Measurements from ENCODE around the gene DCUN1D5.

Gene DCUN1D5

DNA sequence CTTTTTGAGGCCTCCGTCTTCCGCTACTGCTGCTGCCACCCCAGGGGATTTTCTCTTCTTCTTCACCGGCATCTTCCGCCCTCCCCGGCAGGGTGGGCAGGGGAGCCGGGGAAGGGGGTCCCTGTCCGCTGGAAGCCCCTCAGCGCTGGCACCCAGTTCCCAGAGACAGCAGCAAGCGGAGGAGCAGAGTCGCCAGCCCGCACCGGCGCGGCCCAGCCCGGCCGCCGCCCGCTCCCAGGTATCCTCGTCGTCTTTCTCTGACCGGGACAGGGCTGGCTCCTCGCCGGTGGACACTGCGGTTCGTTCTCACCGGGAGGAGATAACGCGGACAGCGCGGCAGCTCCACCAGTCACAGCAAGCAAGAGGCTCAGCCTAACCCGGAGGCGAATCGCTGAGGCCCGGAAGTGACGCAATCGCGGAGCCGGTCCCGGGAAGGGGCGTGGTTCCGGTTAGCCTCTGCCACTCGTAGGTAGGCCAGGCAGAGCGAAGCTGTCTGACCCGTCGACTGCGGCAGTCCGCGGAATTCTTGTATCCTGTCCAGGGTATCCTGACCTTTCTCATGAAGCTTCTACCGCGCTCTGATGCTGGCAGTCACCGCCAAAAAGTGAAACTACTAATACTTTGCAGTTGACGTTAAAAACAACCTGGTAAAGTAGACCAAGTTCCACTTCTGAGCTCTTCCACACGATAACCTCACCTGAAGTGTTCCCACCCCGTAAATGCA, at the start of gene DCUN1D5:
Gene DCUN1D5, minus strand, starts transcription at position 360 of the 724 bp plus-strand sequence. Its CDS starts 288 bp downstream, at position 72.
- no peak for FAIRE-seq

- no peak for FAIRE-seq
These were observed 33.5 kb upstream of the DCUN1D5 start for GRCh38 chr11:103125462-103125861.

DNA sequence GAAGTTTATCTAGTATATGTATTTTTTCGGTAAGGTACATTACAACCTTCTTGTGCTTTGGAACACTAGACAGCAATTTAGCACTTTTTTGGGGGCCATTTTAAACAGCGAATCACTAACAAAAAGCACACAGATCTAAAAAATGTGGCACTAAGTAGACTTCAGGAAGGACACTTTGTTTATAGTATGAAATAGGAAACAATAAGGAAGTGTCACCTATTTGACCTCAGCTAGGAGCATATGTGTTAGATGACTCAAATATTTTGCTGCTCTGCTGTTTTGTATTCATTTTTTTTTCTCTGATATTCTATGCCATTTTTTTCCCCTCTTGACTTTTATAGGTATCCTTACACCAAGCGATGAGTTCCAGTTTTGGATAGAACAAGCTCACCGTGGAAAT, 22.9 kb upstream of the DCUN1D5 start:
- no peak for FAIRE-seq

GRCh38 chr11:103112364-103112763, 20.4 kb upstream of the DCUN1D5 start:
- FAIRE-seq = no peak

- FAIRE-seq = no peak
These were observed 19.4 kb upstream of the DCUN1D5 start for GRCh38 chr11:103111400-103111799.

GRCh38 chr11:103110391-103110790, 18.4 kb upstream of the DCUN1D5 start:
- no peak for FAIRE-seq

- no peak for FAIRE-seq
These were observed 17.9 kb upstream of the DCUN1D5 start for GRCh38 chr11:103109818-103110388.

DNA sequence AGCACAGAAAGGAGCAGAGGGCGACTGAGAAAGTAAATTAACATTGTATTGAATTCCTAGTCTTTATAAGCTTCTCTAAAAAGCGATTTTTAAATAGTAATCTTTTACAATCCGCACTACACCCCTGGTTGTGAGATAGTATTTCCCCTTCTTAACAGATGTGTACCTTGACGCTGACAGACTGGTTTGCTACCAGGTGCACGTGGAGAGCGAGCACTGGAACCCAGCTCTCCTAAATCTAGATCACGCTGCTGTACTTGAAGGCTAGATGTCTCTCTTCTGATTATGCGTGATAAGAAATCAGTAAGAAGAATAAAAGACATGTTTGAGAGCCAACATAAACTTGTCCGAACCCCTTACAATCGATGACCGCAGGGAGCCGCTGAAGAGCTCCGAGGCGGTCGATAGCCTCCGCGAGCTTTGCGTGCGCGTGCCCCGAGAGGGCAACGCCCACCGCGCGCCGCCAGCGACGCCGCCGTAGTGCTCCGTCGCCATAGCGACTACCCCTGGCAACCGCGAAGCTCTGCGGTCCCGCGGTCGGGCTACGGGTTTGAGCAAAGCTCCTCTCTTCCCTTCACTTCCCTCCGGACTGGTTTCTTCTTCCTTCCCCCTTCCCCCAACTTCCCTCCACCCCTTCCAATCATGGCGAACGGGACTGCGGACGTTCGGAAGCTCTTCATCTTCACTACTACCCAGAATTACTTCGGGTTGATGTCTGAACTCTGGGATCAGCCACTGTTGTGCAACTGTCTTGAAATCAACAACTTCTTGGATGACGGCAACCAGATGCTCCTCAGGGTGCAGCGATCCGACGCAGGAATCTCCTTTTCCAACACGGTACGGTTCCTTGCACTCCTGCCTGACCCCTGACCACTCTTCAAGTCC, 17.2 kb upstream of the DCUN1D5 start, which contains the start of gene DYNC2H1:
Gene DYNC2H1, plus strand, starts transcription at position 494 of the 885 bp plus-strand sequence. Its CDS starts 149 bp downstream, at position 643.
- no peak for FAIRE-seq

- FAIRE-seq = no peak
These were observed 5.3 kb upstream of the DCUN1D5 start for GRCh38 chr11:103097279-103097678.

DNA sequence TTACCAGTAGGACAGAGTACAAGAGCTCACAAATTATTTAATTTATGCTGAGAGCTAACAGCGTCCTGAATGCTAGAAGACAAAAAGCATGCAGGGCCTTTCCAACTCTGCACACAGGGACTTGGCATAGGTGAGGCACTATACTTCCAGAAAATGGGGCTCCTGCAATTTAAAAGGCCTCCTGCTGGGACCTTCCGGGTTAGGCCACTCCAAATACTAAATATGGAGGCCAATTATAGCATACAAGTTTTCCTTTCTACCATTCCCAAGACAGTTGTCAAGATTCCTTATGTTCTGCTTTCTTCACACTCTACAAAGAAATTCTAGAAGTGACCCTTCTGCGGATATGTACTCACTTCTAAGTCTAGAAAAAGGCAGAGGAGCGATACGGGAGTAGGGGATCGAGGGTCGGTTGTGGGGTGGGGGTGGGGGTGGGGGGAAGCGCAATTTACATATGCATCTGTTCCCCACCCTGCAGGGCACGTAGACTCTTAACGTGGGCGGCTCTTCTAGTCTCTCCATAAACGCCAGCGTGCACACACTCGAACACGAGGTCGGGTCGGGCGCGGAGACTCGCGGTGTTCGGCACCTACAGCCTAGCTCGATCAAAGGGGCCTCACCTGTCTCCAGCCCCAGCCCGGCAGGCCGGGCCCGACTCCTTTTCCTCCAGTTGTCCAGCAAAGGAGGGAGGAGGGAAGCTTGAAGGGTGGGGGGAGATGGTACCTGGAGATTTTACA, 728 bp downstream of the DCUN1D5 start:
- no peak for FAIRE-seq

DNA sequence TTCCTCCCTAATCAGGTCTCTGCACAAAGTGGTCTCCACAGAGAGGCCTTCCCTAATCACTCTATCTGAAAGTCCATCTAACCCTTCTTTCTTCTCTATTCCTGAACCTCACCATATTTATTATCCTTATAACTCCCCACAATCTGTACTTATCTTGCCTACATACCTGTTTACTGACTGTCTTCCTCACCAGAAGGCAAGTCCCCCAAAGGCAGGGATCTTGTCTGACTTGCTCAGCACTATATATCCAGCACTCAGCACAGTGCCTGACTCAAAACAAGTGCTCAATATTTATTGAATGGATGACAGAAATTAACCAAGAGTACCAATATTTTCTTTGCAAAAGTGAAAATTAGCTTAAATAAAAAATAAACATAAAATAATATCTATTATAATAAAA, 5.5 kb downstream of the DCUN1D5 start:
- no peak for FAIRE-seq

DNA sequence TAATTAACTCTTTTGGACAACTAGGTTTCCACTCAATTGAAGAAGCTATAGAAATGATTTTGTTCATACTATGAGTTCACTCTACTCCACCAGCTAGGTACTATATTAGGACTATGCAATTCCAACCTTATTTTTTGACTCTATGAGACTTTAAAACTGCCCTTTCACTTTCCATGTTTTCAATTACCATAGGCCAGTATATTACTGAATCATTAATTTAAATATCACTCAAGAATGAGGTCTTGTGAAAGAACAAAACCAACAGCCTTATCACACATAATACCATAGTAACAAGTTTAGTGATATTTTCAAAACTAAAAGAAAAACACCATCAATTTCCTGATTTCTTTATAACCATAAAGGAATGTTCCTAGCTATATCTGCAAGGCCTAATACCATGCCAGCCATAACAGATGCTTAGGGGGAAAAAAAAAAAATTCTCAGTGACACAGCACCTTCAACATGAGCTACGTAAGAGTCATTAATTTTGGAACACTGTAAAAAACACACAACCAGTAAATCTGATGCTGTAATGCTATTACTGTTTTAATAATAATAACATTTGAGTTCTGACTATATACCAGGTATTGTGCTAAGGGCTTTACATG, 6.1 kb downstream of the DCUN1D5 start:
- FAIRE-seq = no peak

DNA sequence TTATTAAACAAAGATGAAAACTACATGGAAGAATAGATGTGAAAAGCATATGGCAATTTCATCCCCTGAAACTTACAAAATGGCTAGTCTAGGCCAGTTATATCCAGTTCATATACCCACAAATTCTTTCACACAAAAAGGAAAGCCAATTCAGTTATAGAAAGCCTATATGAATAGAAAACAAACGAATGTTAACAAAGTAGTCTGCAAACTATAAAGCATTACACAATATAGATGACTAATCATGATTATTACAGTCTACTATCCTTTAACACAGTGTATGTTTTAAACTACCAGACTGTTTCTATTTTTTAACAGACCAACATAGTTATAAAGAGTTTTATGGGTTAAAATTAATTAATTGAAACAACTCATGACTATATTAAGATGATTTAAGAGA, 12.1 kb downstream of the DCUN1D5 start:
- no peak for FAIRE-seq

DNA sequence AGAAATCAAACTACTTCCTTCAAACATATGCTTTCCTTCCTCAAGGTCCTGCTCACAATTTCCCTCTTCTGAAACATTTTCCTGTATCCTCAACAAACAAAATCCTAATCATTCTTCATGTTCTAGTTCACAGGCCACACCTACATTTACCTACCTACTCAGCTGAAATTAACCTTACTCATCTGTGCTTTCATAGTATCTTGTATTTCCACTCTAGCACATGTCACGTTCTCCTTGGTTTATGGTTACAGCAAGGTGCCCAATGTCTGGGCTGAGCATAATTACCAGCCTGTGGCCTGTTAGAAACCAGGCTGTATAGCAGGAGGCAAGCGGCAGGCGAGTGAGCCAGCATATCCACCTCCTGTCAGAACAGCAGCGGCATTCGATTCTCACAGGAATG, 13.2 kb downstream of the DCUN1D5 start:
- FAIRE-seq = no peak

GRCh38 chr11:103077554-103077953, 14.4 kb downstream of the DCUN1D5 start:
- FAIRE-seq = no peak

DNA sequence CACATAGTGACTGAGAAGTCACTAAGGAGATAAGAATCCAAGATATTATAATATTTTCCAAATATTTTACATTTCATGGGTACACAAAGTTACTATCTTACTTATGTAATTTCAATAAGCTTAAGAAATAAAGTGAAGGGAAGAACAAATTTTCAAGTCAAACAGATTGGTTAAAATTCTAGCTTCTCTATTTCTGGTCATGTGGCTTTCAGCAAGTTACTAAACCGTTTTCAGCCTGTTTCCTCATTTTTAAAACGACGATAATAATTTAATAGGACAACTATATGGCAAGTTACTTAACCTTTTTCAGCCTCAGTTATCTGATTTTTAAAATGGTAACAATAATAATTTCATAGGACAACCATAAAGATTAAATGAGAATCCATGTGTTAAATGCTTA, 15.6 kb downstream of the DCUN1D5 start:
- no peak for FAIRE-seq

DNA sequence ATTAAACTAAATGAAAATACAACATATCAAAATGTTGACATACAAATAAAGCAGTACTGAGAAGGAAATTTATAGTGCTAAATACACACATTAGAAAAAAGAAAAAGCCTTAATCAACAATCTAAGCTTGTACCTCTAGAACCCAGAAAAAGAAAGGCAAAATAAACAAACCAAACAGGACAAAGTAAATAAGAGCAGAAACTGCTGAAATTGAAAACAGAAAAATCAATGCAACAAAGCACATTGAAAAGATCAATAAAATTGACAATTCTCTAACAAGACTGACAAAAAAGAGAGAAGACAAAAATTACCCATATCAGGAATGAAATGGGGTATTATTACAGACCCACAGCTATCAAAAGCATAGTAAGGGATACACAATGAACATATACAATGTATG, 21.0 kb downstream of the DCUN1D5 start:
- FAIRE-seq = no peak

- FAIRE-seq = no peak
These were observed 21.8 kb downstream of the DCUN1D5 start for GRCh38 chr11:103070142-103070541.

GRCh38 chr11:103069367-103069766, 22.6 kb downstream of the DCUN1D5 start:
- no peak for FAIRE-seq

DNA sequence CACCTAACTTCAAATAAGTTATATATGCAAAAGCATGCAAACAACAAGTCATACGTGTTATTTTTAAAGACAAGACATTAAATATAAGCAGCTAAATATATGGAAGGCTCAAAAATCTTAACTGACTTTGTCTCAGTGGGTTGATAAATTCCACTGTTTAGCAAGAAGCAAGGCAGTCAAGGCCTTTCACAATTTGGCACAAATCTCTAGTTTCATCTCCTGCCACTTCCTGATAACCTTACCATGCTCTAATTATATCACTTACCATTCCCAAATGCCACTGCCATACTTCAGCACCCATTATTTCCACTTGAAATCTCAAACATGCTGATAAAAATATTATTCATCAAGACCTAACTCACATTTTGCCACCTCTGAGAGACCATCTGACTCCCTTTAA, 24.8 kb downstream of the DCUN1D5 start:
- no peak for FAIRE-seq

- FAIRE-seq = no peak
These were observed 30.3 kb downstream of the DCUN1D5 start for GRCh38 chr11:103061656-103062055.

DNA sequence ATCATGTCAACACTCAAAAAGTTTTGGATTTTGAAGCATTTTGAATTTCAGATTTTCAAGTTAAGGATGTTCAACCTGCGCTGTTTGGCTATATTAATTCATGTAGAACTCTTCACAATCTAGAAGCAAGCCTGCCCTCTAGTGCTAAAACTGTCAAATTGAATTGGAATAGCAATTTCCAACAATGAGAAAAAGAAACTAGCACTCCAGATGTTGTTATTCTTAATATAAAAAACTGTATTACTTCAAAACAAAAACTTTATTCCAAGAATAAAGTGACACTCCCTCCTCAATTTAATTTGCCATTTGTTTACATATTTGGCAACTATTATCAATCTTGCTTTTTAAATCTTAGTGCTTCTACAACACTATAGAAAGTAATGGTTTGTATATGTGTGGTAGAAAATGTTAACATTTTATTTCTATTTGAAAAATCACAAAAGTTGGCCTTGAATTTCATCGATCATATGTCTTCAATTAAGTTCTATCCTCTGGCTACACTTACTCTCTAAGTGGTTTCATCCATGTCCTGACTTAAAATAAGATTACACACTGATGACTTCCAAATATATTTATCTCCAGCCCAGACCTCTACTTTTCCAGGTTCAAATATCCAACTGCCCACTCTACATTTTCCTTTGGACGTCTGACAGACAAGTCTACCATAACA, 36.6 kb downstream of the DCUN1D5 start:
- FAIRE-seq = peak; percentile 5

Data from colon (tissue), 2 donors.